Nephron progenitor cell (in vitro differentiated cells): ENCODE results near the gene TRAF4.
"Not testable (repeated sequence)": the region's sequence is repeated elsewhere in the genome, so short reads cannot be mapped to it uniquely, and the experiment has no call there.

ENCODE experiments used
- DNase-seq: peaks from one replicate; pipeline ENCODE4 v3.0.0; 2021
- H3K27ac Mint-ChIP-seq: 2 replicates; pipeline ENCODE4 v1.8.0; 2021; ENCODE audit warnings: mild to moderate bottlenecking, moderate library complexity, mixed read lengths
- H3K27me3 Mint-ChIP-seq: 2 replicates; pipeline ENCODE4 v1.8.0; 2021; ENCODE audit warnings: mild to moderate bottlenecking, low read depth, mixed read lengths; ENCODE audit not compliant: poor library complexity
- H3K36me3 Mint-ChIP-seq: 2 replicates; pipeline ENCODE4 v1.8.0; 2021; ENCODE audit warnings: low read depth, mixed read lengths
- H3K4me1 Mint-ChIP-seq: 2 replicates; pipeline ENCODE4 v1.8.0; 2021; ENCODE audit warnings: mixed read lengths
- H3K4me3 Mint-ChIP-seq: 2 replicates; pipeline ENCODE4 v1.8.0; 2021; ENCODE audit warnings: mild to moderate bottlenecking, moderate library complexity, mixed read lengths
- H3K9me3 Mint-ChIP-seq: 2 replicates; pipeline ENCODE4 v1.8.0; 2021; ENCODE audit warnings: mild to moderate bottlenecking, moderate library complexity, mixed read lengths
- CTCF ChIP-seq: fragments of 200-600 bp; sonication (generic); IDR thresholded peaks from 2 replicates; pipeline ENCODE4 v1.5.0; 2021; ENCODE audit warnings: antibody characterized with exemption

TRAF4 gene

GRCh38 chr17:28728364-28729200 lies 15.2 kb upstream of the TRAF4 start, which contains the start of gene NEK8:
TSS of gene NEK8 (plus strand) at chr17:28728788. CDS start at chr17:28728814, 26 bp downstream.
- no peaks in the 10 kb centered on the region for H3K9me3 Mint-ChIP-seq
- DNase-seq, result peak; percentile 97
- H3K4me3 Mint-ChIP-seq, result peak within 1 kb of the TSS; percentile 92
- no peak for TF ChIP-seq CTCF
- peaks cover 11% of the 10 kb centered on the region for H3K36me3 Mint-ChIP-seq
- H3K4me1 Mint-ChIP-seq, result peaks cover 40% of the 10 kb centered on the region
- peak within 1 kb of the TSS; percentile 96 for H3K27ac Mint-ChIP-seq
- no peaks in the 10 kb centered on the region for H3K27me3 Mint-ChIP-seq

GRCh38 chr17:28729950-28730330 lies 13.9 kb upstream of the TRAF4 start:
- TF ChIP-seq CTCF, result no peak
- peak overlapping the region; percentile 29 for H3K27ac Mint-ChIP-seq

GRCh38 chr17:28733346-28733745 lies 10.5 kb upstream of the TRAF4 start:
- TF ChIP-seq CTCF, result no peak
- Mint-ChIP-seq H3K27me3 (no peaks in the 10 kb centered on the region), H3K27ac (no peak overlapping the region)

More at GRCh38 chr17:28729950-28730330, 13.9 kb upstream of the TRAF4 start:
- DNase-seq, result no peak
- peaks cover 27% of the 10 kb centered on the region for H3K4me1 Mint-ChIP-seq
- H3K27me3 Mint-ChIP-seq, result no peaks in the 10 kb centered on the region
- no peaks in the 10 kb centered on the region for H3K9me3 Mint-ChIP-seq
- H3K36me3 Mint-ChIP-seq, result no peaks in the 10 kb centered on the region
- H3K4me3 Mint-ChIP-seq, result no peak overlapping the region

GRCh38 chr17:28734712-28735241 lies 9.0 kb upstream of the TRAF4 start:
- Mint-ChIP-seq H3K9me3 (no peaks in the 10 kb centered on the region), H3K27ac (no peak overlapping the region), H3K4me1 (peaks cover 16% of the 10 kb centered on the region), H3K27me3 (no peaks in the 10 kb centered on the region), H3K4me3 (no peak overlapping the region), H3K36me3 (peaks cover 10% of the 10 kb centered on the region)
- no peak for TF ChIP-seq CTCF
- DNase-seq, result no peak

More at GRCh38 chr17:28733346-28733745, 10.5 kb upstream of the TRAF4 start:
- H3K36me3 Mint-ChIP-seq, result peaks cover 5% of the 10 kb centered on the region
- peaks cover 15% of the 10 kb centered on the region for H3K4me1 Mint-ChIP-seq
- no peaks in the 10 kb centered on the region for H3K9me3 Mint-ChIP-seq
- H3K4me3 Mint-ChIP-seq, result no peak overlapping the region
- no peak for DNase-seq

- DNase-seq, result no peak
- Mint-ChIP-seq H3K4me3 (no peak overlapping the region), H3K4me1 (peaks cover 14% of the 10 kb centered on the region), H3K27me3 (no peaks in the 10 kb centered on the region), H3K27ac (no peak overlapping the region), H3K36me3 (peaks cover 10% of the 10 kb centered on the region), H3K9me3 (no peaks in the 10 kb centered on the region)
- TF ChIP-seq CTCF, result no peak
Measured at GRCh38 chr17:28735242-28735722, 8.5 kb upstream of the TRAF4 start.

GRCh38 chr17:28735913-28736769 lies 7.7 kb upstream of the TRAF4 start:
- peaks cover 10% of the 10 kb centered on the region for H3K36me3 Mint-ChIP-seq
- not testable (repeated sequence) for H3K27ac Mint-ChIP-seq, DNase-seq, H3K9me3 Mint-ChIP-seq, H3K27me3 Mint-ChIP-seq, H3K4me3 Mint-ChIP-seq
- peaks cover 14% of the 10 kb centered on the region for H3K4me1 Mint-ChIP-seq
